H9 (cell line): ENCODE results near the gene USP22. TPM values are rescaled to one million over a fixed set of nuclear protein-coding genes. Genes with fewer than 3 reads are reported as not detected.

Experiments used
- DNase-seq: peaks from one replicate; pipeline ENCODE4 v3.0.0-alpha.2; 2017
- H2AFZ ChIP-seq: one replicate; pipeline ENCODE4 v1.6.1; 2013; ENCODE audit warnings: mild to moderate bottlenecking, low read length, control low read depth, moderate library complexity
- H2AK5ac ChIP-seq: 2 replicates; pipeline ENCODE4 v1.6.1; 2013; ENCODE audit warnings: low read length, control low read depth, mixed read lengths; ENCODE audit not compliant: insufficient read length
- H2BK120ac ChIP-seq: one replicate; pipeline ENCODE4 v1.6.1; 2013; ENCODE audit warnings: low read depth, mild to moderate bottlenecking, low read length, control low read depth, inconsistent platforms; ENCODE audit not compliant: poor library complexity, severe bottlenecking
- H2BK12ac ChIP-seq: 2 replicates; pipeline ENCODE4 v1.6.1; 2013; ENCODE audit warnings: low read length, control low read depth, mixed read lengths, low read depth; ENCODE audit not compliant: insufficient read length
- H2BK15ac ChIP-seq: 2 replicates; pipeline ENCODE4 v1.6.1; 2013; ENCODE audit warnings: low read depth, low read length, control low read depth
- H2BK20ac ChIP-seq: one replicate; pipeline ENCODE4 v1.6.1; 2013; ENCODE audit warnings: low read depth, mild to moderate bottlenecking, low read length, control low read depth, inconsistent platforms; ENCODE audit not compliant: poor library complexity, severe bottlenecking
- H2BK5ac ChIP-seq: 2 replicates; pipeline ENCODE4 v1.6.1; 2013; ENCODE audit warnings: low read length, control low read depth, mixed read lengths; ENCODE audit not compliant: insufficient read length
- H3K14ac ChIP-seq: 2 replicates; pipeline ENCODE4 v1.6.1; 2013; ENCODE audit warnings: low read length, control low read depth; ENCODE audit not compliant: insufficient read depth
- H3K18ac ChIP-seq: 2 replicates; pipeline ENCODE4 v1.6.1; 2013; ENCODE audit warnings: low read depth, mild to moderate bottlenecking, mixed read lengths, low read length, control low read depth; ENCODE audit not compliant: insufficient read length
- H3K23ac ChIP-seq: 2 replicates; pipeline ENCODE4 v1.6.1; 2013; ENCODE audit warnings: low read length, control low read depth, mixed read lengths, low read depth; ENCODE audit not compliant: insufficient read length
- H3K23me2 ChIP-seq: 2 replicates; pipeline ENCODE4 v1.6.1; 2013; ENCODE audit warnings: low read depth, mild to moderate bottlenecking, mixed read lengths, low read length, control low read depth; ENCODE audit not compliant: insufficient read length, poor library complexity, severe bottlenecking
- H3K27ac ChIP-seq: 2 replicates; pipeline ENCODE4 v1.5.1; 2013; ENCODE audit warnings: low read length, control low read depth, mixed read lengths, low read depth; ENCODE audit not compliant: insufficient read length
- H3K27me3 ChIP-seq: 2 replicates; pipeline ENCODE4 v1.6.1; 2013; ENCODE audit warnings: low read length, control low read depth, inconsistent platforms; ENCODE audit not compliant: insufficient read depth
- H3K4ac ChIP-seq: 2 replicates; pipeline ENCODE4 v1.6.1; 2013; ENCODE audit warnings: low read depth, mild to moderate bottlenecking, control low read depth, inconsistent platforms, low read length, moderate library complexity
- H3K4me1 ChIP-seq: 2 replicates; pipeline ENCODE4 v1.6.1; 2013; ENCODE audit warnings: low read length, control low read depth, inconsistent platforms; ENCODE audit not compliant: insufficient read depth
- H3K4me2 ChIP-seq: 2 replicates; pipeline ENCODE4 v1.6.1; 2013; ENCODE audit warnings: low read length, control low read depth, mixed read lengths; ENCODE audit not compliant: insufficient read length, insufficient read depth
- H3K56ac ChIP-seq: 2 replicates; pipeline ENCODE4 v1.6.1; 2013; ENCODE audit warnings: low read depth, mild to moderate bottlenecking, mixed read lengths, low read length, control low read depth; ENCODE audit not compliant: insufficient read length
- H3K79me1 ChIP-seq: 2 replicates; pipeline ENCODE4 v1.6.1; 2013; ENCODE audit warnings: low read depth, mild to moderate bottlenecking, moderate library complexity, low read length, control low read depth, inconsistent platforms; ENCODE audit not compliant: insufficient read depth, poor library complexity, severe bottlenecking
- H3K79me2 ChIP-seq: 2 replicates; pipeline ENCODE4 v1.6.1; 2013; ENCODE audit warnings: low read length, control low read depth, inconsistent platforms; ENCODE audit not compliant: insufficient read depth
- H3K9ac ChIP-seq: 2 replicates; pipeline ENCODE4 v1.6.1; 2013; ENCODE audit warnings: low read length, control low read depth, mixed read lengths; ENCODE audit not compliant: insufficient read length; ENCODE audit errors: extremely low read depth
- H3K9me3 ChIP-seq: one replicate; pipeline ENCODE4 v1.6.1; 2013; ENCODE audit warnings: low read depth, low read length, inconsistent platforms; ENCODE audit not compliant: control insufficient read depth
- H3T11ph ChIP-seq: one replicate; pipeline ENCODE4 v1.6.1; 2013; ENCODE audit warnings: mild to moderate bottlenecking, low read length, control low read depth, inconsistent platforms
- H4K20me1 ChIP-seq: one replicate; pipeline ENCODE4 v1.6.1; 2013; ENCODE audit not compliant: control insufficient read depth, insufficient read length, insufficient read depth
- H4K5ac ChIP-seq: 2 replicates; pipeline ENCODE4 v1.6.1; 2013; ENCODE audit warnings: low read depth, mild to moderate bottlenecking, mixed read lengths, low read length, control low read depth; ENCODE audit not compliant: insufficient read length
- H4K8ac ChIP-seq: replicated peaks from 2 replicates; pipeline ENCODE4 v1.6.1; 2013; ENCODE audit warnings: low read length, control low read depth, mixed read lengths, low read depth; ENCODE audit not compliant: insufficient read length
- H4K91ac ChIP-seq: 2 replicates; pipeline ENCODE4 v1.6.1; 2013; ENCODE audit warnings: low read depth, mild to moderate bottlenecking, moderate library complexity, mixed read lengths, low read length, control low read depth; ENCODE audit not compliant: insufficient read length
- H3K27ac Mint-ChIP-seq, 3 experiments: 2 replicates in 2 of 3; 3 replicates in 1 of 3; pipeline ENCODE4 v1.8.0; 2020 to 2021; ENCODE audit warnings: mixed read lengths in 3 of 3, mild to moderate bottlenecking in 1 of 3, moderate library complexity in 1 of 3
- H3K27me3 Mint-ChIP-seq: 2 replicates; pipeline ENCODE4 v1.8.0; 2021; ENCODE audit warnings: low read depth, mild to moderate bottlenecking, moderate library complexity, mixed read lengths
- H3K36me3 Mint-ChIP-seq, 3 experiments: 2 replicates in 2 of 3; 3 replicates in 1 of 3; pipeline ENCODE4 v1.8.0; 2020 to 2021; ENCODE audit warnings: low read depth in 3 of 3, mixed read lengths in 3 of 3; ENCODE audit not compliant: insufficient read depth in 1 of 3
- H3K4me1 Mint-ChIP-seq, 2 experiments: 2 replicates each; pipeline ENCODE4 v1.8.0; 2020; ENCODE audit warnings: mixed read lengths in 2 of 2
- H3K4me3 Mint-ChIP-seq, 2 experiments: 2 replicates in 1 of 2; 3 replicates in 1 of 2; pipeline ENCODE4 v1.8.0; 2020 to 2021; ENCODE audit warnings: mild to moderate bottlenecking in 2 of 2, mixed read lengths in 2 of 2, moderate library complexity in 1 of 2
- H3K9me3 Mint-ChIP-seq, 2 experiments: 2 replicates in 1 of 2; 3 replicates in 1 of 2; pipeline ENCODE4 v1.8.0; 2020; ENCODE audit warnings: mild to moderate bottlenecking in 2 of 2, mixed read lengths in 2 of 2, moderate library complexity in 1 of 2
- CTCF ChIP-seq: fragments of 200-600 bp; sonication (generic); conservative IDR thresholded peaks from 3 replicates; pipeline ENCODE4 v1.8.0; 2021; ENCODE audit warnings: antibody characterized with exemption, mild to moderate bottlenecking
- WGBS: extraction: QIAGEN DNeasy Blood & Tissue Kit; methylation state at CpG from one replicate; pipeline ENCODE4 v1.1.7; 2013; ENCODE audit warnings: missing lambda C conversion rate, low lambda C conversion rate, mixed read lengths; ENCODE audit not compliant: insufficient read length; ENCODE audit errors: extremely low coverage; 5-methylcytosine and 5-hydroxymethylcytosine counted together
- total RNA-seq: library from RNA; stranded (reverse); gene quantifications from 2 replicates; pipeline ENCODE4 v1.2.1, GENCODE V29; 2021

The USP22 gene
- total RNA-seq, 1 experiment from 2014 or later, result 345 TPM

- Histone ChIP-seq H2AK5ac (no peak overlapping the region), H4K8ac (no peak overlapping the region), H2BK120ac (no peak overlapping the region), H3K4ac (no peak overlapping the region), H2BK20ac (no peak overlapping the region), H3K56ac (no peak overlapping the region), H3K9ac (no peak overlapping the region), H4K20me1 (peaks cover 2% of the 10 kb centered on the region), H3K27me3 (no peaks in the 10 kb centered on the region), H3K4me1 (no peaks in the 10 kb centered on the region), H4K5ac (no peak overlapping the region), H2BK15ac (no peak overlapping the region), H3K79me1 (no peaks in the 10 kb centered on the region), H3K18ac (no peak overlapping the region), H3T11ph (no peak overlapping the region), H2BK12ac (no peak overlapping the region), H3K9me3 (no peaks in the 10 kb centered on the region), H3K27ac (no peak overlapping the region), H3K79me2 (no peaks in the 10 kb centered on the region; the same call in 1 of the 2 replicates), H3K23ac (no peak overlapping the region), H3K14ac (no peak overlapping the region), H4K91ac (no peak overlapping the region), H2AFZ (no peak overlapping the region), H3K23me2 (no peaks in the 10 kb centered on the region), H2BK5ac (no peak overlapping the region), H3K4me2 (no peak overlapping the region)
- Mint-ChIP-seq H3K4me3 (no peak overlapping the region), H3K36me3 (peaks cover 44 to 84% (median 68%) of the 10 kb centered on the region in 3 experiments), H3K27me3 (no peaks in the 10 kb centered on the region; the same call in 1 of the 2 replicates), H3K9me3 (no peaks in the 10 kb centered on the region), H3K4me1 (peaks cover 24% of the 10 kb centered on the region in 2 experiments), H3K27ac (peak overlapping the region in 1 of 3 experiments; percentile 90; a peak in 3 of 7 replicates)
- DNase-seq, result no peak
- no peak for TF ChIP-seq CTCF
- WGBS, result no CpG with 5 or more reads among the region's 12 CpGs
These were observed 41.0 kb downstream of the USP22 start for GRCh38 chr17:21001813-21002221.
